ENCODE results near the gene CRYBA2.

GRCh38 chr2:218981881-218982585 lies 11.2 kb downstream of the CRYBA2 start:
- no peak for TF ChIP-seq CTCF (IDR thresholded peaks at IDR 0.05 in 8 of 11, conservative IDR thresholded peaks at IDR 0.05 in 3 of 11)
- no peak for TF ChIP-seq POLR2A (IDR thresholded peaks at IDR 0.05)
- TF ChIP-seq POLR2AphosphoS5 (IDR thresholded peaks at IDR 0.05), result peak in 2 of 3 donors; percentile 21 to 55
